NCI-H1105 (cell line): ENCODE results near the gene KIF1A.

ENCODE experiments used
- DNase-seq: peaks from one replicate; lab custom pipeline; 2025; lab: John Stamatoyannopoulos, UW

The KIF1A gene

DNA sequence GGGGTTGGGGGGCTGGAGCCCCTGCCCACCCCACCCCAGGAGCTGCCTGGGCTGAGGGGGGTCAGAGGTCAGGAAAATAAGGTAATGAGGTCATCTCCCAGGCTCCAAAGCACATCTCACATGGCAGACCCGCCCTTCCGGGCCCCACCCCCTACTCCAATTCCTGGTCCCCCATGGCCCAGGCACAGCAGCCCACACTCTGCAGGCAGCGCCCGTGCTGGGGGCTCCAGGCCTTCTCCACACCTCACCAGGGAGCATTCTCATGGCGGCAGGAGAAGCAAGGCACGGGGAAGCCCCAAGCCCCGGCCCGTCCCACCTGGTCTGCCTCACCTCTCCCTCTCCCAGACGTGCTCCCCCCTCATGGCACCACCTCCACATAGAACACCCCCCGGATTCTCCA lies 84.5 kb downstream of the KIF1A start:
- DNase-seq: no peak

DNA sequence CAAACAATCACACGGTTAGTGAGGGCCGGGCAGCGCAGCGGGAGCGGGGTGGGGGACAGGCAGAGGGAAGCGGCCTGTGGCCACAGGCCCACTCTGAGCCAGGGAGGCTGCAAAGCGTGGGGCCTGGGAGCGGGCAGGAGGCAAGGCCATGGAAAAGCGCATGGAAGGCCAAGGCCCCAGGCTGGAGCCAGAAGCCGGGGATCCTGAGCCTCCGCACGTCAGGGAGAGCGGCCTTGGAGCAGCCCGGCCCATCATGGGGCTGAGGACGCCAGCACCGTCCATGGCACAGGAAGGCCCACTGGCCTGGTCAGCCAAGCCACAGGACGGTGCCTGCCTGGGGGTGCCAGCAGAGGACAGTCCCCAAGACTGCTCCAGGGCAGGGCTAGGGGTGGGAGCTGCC lies 85.3 kb downstream of the KIF1A start:
- DNase-seq: no peak

DNA sequence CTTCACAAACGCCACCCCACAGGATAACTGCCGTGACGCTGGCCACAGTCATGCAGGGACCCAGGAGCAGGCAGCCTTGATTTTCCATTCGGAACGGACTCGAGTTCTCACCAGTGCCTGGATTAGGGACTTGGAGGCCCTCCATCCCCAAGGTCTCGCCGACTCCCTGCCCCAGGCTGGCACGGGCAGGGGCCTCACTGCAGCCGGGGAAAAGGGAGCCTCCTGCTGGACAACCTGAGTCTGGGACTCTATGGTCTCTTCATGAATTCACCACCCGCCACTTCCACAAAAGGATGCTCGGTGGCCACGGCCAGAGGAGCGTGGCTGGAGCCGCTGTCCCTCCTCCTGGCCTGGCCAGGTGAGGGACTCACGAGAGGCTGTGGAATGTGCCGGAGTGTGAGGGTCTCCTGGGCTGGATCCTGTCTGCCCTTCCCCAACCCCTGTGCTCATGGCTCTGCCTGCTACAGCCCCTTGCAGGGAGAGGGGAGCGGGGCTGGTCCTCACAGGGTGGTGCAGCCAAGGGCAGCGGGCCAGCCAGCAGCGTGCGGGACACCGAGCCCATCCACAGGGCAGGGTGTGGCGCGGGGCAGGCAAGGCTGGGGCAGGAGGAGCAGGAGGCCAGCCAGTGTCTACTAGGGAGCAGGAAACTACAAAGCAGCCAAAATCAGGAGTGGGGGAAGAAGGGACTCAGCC lies 86.1 kb downstream of the KIF1A start:
- DNase-seq: no peak

DNA sequence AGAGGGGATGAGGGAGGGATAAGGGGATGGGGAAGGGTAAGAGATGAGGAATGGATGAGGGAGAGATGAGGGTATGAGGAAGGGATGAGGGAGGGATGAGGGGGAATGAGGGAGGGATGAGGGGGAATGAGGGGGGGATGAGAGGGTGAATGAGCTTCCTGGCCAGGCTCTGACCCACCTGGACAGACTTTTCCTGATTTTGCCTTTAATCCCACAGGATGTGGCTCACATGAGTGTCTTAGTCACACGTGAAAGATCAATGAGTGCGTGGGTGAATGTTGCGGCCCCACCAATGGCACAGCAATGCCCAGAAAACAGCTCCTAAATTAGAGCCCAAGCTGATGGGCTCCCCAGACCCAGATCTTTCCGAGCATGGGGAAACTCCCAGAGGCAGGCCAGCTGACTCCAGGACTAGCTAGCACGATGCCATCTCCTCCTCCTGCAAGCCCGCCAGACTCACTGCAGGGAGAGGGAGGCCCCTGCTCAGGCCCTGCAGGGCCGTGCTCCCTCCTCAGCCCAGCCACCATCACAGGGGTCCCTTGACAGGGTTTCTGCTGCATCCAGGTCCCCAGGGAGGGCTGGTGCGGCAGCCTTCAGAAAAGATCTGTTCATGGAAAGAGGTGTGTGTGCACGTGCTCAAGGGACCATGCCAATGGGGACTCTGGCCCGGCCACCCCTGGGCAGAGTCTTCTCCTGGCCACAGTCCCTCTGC lies 87.0 kb downstream of the KIF1A start:
- no peak for DNase-seq

DNA sequence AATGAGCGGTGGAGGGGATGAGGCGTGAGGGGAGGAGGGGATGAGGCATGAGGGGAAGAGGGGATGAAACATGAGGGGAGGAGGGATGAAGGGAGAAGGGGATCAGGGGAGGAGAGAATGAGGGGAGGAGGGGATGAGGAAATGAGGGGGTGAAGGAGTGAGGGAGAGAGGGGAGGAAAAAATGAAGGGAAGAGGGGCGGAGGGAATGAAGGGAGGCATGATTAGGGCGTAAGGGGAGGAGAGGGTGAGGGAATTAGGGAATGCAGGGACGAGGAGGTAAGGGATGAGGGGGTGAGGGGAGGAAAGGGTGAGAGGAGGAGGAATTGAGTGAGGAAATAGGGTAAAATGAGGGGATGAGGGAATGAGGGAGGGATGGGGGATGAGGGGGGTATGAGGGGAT lies 87.8 kb downstream of the KIF1A start:
- no peak for DNase-seq

DNA sequence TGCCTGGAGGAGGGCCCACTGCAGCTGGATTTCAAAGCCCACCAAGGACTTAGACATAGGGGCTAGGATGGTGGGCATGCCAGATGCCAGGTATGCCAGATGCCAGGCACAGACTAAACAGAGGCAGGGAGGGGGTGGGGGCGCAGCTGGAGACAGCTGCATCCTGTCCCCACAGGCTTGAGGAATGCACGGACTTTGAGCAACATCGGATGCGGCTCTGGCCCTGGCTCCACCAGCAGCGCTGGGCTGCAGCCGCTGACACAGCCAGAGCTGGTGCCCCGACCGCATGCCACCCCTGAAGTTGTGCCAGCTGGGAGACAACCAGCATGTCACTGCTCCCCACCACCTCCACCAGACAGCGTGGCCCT lies 88.9 kb downstream of the KIF1A start:
- no peak for DNase-seq

DNA sequence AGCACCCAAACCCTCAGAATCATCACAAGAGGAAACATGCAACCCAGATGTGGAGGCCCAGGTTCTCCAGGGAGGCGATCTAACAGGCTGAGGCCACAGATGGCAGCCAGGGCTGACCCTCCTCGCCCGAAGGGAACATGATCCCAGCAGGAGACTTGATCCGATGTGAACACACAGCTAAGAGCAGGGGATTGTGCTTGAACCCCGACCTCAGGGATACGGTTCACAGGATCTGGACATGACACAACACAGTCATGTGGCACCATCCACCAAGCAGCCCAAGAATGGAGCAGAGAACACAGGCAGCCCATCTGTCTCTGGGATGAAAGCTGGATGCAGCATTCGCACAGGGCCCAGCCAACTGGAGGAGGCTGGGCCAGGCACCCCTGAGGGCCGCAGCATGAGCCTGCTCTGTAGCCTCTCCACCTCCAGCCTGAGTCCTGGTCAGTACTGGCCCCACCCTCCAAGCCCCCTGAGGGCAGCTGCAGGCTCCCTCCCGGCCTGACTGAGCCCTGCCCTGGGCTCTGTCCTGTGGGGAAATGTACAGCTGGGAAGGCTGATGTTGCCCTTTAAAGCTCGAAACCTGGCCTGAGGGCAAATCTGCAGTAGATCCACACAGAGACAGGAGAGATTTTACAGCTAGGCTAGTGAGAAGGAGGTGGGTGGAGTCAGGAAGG lies 89.4 kb downstream of the KIF1A start:
- no peak for DNase-seq

DNA sequence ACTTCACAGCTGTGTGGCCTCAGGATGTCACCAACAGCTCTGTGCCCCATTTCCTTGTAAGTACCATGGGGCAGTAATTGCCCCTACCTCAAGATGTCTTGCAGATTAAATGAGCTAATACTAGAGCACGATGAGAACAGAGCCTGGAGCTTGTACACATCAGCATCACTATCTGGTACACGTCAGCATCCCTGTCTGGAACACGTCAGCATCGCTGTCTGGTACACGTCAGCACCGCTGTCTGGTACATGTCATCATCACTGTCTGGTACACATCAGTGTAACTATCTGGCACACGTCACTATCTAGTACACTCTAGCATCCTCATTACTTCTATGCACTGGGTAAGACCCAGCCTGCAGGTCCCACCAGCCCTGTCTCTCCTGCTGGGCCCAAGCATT lies 91.2 kb downstream of the KIF1A start:
- DNase-seq: no peak

DNA sequence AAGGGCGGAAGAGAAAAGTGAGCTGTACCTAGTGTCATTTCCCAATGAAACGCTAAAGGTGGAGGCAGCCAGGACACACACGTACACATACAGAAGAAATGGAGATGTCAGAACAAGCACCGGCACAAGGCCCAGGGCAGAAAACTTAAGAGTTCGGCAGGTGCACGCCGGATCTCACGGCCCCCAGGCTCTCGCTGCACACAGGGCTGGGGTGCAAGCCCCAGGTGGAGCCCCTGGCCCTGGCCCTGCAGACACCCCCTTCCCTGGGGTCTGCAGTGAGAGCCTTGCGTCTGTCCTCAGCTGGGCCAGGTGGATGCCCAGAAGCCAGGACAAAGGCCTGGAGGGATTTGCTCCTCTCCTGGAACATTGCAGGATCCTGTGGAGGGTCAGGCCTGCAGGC lies 91.7 kb downstream of the KIF1A start:
- no peak for DNase-seq

DNA sequence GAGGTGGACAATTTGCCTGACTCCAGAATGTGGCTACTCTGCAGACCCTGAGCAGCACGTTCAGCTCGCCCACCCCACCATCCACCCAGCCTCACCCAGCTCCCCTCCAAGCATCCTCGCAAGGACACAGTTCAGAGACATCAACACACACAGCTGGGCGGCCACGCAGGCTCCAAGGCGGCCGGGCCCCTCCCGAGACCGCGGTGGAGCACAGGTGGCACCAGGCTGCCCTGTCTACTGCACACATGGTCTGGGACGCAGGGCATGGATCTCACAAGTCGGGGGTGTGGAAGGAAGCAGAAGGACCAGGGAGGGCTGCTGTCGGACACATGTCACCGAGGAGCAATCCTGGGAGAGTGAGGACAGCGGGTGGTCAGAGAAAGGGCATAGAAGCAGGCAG lies 92.1 kb downstream of the KIF1A start:
- DNase-seq: no peak

DNA sequence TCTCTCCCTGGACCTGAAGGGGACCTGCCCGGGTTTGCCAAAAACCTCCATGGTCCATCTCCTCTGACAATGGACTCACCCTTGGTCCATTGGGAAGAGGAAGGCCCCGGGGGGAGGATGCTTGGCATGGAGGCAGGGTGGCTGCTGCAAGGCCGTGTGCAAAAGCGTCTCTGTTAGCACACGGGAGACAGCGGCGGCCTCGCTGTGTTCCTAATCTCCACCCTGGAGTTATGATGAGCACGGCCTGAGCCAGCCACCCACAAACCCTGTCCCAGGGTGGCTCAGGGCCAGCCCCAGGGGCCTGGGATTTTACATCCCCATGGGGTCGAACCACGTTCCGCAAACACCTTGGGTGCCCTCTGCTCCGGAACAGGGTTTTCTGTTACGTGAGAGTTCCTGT lies 92.6 kb downstream of the KIF1A start:
- no peak for DNase-seq

DNA sequence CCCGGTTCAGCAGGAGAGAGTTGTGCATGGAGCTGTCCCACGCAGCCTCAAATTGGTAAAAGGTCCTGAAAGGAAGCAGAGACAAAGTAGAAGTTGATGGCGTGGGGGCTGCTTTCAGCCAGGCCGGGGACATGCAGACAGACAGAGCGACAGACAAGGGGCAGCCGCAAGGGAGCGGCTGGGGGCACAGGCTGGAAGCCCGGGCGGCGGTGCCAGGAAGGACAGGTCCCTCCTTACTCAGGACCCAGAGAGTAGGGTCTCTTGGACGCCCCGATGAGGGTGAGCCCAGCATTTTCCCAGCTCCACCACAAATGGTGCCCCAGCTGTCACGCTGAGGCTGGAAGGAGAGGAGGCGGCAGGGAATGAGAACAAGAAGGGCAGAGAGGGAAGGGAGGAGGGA lies 93.1 kb downstream of the KIF1A start:
- no peak for DNase-seq

DNA sequence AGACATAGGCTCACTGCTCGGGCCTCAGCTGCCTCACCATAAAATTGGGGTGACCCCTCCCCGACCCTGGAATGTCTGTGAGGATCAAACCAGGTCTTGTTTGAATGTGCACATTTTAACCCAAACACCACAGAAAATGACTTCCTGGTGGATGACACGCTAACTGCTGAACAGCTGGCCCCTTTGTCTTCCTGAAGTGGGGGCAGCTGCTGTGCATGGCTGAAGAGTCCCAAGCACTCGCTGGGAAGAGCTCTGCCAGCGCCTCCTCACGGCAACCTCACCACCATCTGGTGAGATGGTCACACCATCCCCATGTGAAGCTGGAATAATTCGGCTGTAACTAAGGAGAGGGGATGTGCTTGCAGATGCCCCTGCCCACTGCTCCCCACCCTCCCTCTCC lies 94.3 kb downstream of the KIF1A start:
- DNase-seq: no peak

DNA sequence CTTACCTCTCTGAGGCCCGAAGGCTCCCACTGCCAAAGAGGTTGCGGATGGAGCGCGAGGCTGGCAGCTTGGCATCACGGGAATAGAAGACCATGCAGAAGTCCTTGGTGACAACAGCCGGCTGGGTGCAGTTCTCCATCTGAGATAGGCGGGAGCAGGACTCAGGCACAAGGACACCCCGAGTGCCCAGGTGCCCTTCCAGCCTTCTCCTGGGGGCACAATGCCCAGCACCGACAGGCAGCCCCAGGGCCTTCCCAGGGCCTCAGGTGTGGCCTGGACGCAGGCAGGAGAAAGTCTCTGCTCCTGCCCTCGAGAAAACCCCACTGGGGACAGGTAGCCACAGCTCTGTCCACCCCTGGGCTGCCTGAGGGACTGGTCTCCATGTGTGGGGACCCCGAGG lies 94.8 kb downstream of the KIF1A start:
- no peak for DNase-seq

DNA sequence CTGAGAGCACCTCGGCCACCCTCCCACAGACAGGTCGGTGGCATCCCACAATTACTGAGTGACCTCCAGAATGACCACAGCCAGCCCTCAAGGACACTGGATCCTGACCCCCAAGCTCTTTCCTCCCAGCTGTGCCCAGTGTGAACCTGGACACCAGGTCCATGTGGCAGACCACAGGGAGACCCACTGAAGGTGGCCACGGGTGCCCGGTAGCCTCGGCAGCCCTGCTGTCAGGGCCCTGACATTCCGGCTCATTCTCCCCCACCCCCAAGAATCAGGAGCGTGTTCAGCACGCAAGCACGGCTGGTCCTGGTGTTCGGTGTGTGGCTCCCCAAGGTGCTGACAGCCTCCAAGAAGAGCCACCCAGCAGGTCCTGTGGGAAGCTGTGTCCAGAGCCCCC lies 95.6 kb downstream of the KIF1A start:
- DNase-seq: no peak

DNA sequence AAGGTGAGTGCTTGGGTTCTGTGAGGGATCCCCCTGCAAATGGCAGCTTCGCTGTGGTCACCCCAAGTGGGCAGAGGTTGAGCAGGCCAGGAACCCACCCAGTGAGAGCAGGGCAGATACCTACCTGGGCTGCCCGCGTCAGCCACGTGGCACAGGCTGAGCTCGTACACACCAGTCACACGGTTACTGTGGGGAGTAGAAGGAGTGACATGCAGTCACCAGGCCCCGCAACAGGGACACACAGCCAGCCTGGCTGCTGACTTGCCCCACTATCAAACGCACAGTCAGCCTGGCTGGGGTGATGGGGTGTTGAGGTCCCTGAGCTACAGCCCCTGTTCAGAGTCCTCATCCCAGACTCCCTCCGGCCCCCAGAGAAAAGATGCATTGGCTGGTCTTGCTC lies 96.2 kb downstream of the KIF1A start:
- no peak for DNase-seq

DNA sequence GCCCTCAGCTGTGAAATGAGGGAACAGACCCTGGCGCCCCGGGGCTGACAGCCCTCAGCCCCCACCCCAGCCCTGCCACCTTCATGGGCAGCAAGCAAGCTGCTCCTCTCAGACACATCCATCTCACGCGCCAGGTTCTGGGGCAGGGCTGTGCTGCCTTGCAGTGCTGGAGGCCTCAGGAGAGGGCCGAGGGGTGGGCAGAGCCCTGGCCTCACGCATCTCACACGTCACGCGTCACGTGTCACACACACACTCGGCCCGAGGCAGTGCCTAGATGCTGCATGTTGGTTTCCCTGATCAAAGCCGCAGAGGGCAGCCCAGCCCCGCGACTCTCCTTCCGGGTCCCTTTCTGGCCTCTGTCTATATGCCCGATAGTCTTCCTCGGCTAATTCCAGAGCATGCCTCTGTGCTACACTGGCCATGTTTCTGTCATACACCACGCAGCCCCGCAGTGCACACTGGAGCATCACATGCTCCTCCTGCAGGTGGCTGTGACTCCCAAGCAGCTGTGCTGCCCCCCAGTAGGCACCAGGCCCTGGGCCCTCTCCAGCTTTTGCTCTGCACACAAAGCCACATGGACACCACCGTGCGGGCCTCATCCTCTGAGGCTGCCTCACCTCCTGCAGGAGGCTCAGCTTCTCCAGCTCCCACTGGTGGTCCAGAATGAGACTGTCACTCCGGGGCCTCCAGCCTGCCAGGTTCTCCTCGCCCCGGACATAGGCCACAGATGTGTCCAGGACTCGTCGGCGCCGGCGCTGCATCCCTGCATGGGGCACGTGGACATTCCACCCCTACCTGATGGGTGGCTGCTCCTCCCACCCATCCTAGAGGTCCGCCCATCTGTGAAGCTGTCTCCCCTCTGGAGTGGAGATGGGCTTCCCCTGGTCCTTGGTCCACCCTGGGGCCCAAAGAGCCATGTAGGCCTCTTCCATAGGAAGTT lies 97.0 kb downstream of the KIF1A start:
- DNase-seq: no peak

DNA sequence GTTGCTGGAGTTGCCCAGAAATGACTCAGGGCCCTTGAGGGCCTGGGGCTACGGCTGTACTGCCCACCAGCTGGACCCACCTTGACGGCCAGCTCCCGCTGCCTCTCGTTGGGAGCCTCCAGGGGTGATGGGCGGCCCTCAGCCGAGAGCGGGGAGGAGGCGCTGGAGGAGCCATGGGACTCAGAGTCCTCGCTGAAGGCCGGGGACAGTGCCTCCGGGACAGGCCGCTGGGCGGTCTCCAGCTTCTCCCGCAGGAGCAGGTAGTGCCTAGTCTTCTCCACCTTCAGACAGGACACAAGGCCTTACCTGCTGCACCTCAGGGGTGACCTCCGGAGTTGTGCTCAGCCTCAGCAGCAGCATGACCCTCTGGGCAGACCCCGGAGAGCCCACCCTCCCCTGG lies 97.6 kb downstream of the KIF1A start:
- no peak for DNase-seq

DNA sequence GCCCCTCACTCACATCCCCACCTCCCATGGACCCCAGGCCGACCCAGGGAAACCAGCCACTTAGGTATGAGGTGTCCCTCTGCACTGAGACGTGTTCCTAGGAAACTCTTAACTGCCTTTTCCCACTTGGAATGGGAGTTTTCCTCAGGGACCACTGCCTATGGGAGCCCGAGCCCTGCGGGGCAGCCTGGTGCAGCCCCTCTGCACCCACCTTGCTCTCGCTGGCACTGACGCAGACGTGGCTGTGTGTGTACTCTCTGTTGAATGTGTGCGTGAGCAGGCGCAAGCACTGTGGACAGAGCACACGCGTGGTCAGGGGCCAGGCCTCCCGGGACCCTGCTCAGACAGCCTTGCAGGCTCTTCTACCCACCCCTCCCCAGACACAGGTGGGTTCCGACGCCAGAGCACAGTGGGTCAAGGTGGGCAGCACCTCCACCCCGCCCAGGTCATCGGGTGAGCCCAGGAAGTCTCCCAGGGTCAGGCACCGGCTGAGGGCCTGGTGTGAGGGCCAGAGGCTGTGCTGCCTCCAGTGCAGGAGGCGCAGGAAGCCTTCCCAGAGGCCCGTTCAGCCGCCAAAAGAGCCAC lies 98.3 kb downstream of the KIF1A start:
- no peak for DNase-seq

DNA sequence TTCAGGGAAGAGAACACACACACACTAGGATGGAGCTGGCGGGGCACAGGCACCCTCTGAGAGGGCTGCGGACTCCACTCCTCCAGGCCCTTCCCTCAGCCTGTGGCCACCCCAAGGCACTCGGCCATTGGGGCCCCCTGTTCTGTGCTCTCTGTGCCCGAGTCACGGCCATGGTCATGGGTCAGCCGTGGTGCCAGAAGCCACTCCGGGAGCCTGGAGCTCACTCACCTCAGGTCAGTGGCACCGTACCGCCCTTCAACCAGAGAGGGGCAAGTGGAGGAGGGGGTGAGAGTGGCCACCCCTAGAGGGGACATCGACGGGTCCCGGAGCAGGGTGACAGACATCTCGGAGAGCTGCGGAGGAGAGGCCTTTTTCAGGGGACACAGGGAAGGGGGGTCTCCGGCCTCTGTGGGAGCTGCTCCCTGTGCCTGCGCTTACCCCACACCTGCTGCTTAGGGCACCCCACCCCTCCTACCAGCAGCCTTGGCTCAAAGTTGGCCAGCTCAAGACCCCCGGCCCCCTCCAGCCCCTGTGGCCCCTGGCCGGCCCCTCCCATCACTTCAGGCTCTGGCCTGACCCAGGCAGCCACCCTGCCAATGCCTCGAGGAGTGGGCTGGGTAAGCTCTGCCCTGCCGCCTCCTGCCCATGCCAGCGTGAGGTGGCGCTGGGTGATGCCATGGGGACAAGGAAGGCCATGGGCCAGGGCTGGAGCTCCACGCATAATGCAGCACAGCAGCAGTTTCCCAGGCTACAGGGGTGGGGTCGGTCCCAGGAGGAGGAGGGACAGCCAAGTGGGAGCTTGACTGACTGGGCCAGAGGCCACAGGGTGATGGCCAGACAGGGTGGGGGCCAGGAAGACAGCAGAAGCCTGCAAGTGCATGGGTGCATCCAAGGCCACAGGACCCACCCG lies 99.1 kb downstream of the KIF1A start:
- no peak for DNase-seq
